Stimulated activated CD4-positive, alpha-beta T cell treated with anti-CD3 and anti-CD28 coated beads, Interleukin-1b, Interleukin-23, amount 100 ng/mL, for 48 hours (primary cell): ENCODE measurements around the gene SUSD6.
"Not testable (repeated sequence)": the region's sequence is repeated elsewhere in the genome, so short reads cannot be mapped to it uniquely, and the experiment has no call there.

Experiments used
- DNase-seq: peaks from one replicate; pipeline ENCODE4 v3.0.0-alpha.2; 2020

The SUSD6 gene

DNA sequence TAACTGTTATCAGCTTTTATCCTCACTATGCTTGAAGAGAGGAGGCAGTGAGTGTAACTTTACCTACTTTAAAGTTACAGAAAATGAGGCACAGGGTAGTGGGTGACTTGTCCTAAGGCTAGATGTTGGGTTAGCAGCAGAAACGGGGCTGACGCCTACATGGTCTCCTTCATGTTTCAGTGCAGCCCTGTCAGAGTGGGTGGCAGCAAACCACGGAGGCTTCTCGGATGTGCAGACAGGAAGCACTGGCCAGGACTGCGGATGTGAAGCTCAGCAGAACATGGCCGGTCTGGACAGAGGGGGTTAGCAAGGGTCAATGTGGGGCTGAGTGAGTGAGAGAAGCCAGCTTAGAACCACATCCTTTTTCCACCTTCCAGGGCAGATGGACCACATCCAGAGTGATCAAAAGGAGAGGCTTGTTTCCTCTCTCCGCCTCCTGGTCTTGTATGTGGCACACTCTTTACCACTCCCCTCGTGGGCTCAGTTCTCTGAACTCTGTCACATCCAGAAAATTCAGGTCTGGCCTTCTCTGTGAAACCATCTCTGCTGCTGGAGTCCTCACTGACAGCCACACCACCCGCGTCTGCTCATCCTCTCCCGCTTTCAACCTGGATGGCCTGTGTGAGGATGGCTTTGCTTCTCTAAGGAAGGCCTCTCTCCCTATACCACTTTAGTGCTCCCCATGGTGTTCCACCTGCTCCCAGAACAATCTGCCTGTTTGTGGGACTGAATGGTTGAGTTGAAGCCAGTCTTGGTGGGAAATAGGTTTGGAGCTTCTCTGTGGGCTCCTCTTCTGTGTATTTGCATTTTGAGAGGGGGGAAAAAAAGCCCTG is 14.1 kb downstream of the SUSD6 start:
- DNase-seq: peak; percentile 85

DNA sequence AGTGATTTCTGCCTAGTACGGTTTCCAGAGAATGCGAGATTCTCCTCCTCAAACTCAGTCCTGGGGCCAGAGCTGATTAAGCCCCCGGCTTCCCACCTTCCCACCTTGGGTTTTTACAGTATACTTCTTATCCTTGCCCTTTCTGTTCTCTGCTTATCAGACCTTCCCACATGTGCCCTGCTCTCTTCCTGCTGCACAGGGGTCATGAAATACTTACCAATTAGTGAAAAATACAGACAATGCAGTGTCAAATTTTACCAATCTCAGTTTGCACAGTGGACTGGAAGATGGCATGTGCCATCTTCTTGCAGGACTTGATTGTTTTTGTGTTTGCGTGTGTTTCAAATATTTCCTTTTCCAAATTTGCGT is 14.7 kb downstream of the SUSD6 start:
- no peak for DNase-seq

DNA sequence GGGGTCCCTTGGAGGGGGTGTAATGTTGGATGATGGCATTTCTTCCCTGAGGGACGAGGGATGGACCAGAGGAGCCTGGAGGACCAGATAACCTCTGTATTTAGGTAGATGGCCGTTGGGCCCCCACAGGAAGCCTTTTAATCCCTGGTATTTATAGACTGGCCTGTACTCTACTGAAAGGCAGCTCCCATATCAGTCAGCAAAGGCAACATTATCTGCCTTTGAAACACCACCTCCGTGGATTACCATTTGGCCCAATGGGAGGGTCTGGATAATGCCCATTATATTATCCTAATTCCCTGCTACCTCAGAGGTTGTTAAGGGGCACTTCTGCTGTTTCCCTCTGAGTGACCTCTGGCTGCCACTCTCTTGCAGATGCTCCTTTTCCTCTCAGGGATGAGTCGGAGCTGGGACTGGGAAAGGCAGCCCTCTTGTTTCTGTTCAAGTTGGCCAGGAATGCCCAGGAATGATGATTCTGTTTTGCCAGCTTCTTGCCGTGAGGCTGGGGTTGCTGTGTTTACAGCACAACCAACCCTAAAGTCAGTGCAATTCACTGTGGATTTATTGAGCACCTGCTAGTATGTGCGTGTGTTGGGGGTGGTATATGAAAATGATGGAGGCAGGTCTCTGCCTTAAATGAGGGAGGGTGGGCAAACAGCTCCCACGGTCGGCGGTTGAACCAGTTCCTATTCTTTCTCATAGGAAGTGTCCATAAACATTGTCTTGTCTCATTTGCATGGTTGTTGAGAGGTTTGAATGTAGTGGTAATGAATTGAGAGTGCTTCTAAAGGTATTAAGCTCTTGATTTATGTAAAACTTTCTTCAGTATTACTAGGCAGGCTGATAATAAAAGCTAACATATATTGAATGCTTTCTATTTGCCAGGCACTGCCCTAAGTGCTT is 18.1 kb downstream of the SUSD6 start:
- DNase-seq: no peak

DNA sequence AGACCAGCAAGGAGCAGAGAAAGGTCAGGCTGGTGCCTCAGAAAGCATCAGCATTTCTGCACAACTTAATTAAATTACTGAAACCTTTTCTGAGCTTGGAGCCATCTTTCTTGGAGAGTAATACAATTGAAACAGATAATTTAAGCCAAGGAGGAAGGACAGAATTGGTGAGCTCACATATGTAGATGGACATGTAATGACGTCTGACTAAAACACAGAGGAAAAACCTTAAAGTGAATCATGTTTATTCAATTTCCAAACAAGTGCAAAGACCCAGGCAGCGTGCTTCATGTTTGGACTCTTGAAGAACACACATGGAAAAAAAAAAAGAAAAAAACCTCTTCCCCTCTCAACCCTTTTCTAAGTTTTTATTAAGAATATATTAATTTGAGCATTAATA is 19.0 kb downstream of the SUSD6 start:
- no peak for DNase-seq

DNA sequence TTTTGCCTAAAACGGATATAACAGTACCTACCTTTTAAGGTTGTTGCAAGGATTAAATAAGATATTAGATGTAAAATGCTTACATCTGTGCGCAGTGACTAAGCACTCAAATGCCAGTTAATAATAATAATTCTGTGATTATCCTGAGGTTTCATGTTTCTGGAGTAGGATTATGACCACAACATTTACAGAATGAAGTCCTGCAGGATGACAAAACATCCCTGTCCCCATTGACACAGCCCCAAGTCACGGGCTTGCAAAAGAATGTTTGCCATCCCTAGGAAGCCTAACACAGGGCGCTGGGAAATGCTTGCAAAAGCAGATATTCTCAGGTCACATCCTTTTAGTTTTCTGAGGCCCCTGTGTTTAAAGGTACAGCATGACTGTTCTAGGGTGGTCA is 20.1 kb downstream of the SUSD6 start:
- DNase-seq: no peak

DNA sequence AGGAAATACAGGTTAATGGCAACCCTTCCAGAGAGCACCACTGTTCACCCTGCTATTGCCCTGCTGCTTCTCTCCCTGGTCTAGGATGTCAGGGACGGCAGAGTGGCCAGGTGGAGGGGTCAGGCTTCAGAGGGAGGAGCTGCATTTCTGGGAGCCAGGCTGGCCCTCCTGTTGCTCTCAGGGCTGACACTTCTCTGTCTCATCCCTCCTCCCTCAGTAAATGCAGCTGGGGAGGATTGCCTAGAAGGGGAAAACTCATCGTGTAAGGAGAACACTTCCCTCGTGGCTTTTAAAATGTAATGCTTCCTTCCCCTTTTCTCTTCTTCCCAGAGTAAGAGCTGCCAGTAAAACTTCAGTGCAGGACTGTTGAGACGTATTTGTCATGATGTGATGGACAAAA is 20.8 kb downstream of the SUSD6 start:
- no peak for DNase-seq

DNA sequence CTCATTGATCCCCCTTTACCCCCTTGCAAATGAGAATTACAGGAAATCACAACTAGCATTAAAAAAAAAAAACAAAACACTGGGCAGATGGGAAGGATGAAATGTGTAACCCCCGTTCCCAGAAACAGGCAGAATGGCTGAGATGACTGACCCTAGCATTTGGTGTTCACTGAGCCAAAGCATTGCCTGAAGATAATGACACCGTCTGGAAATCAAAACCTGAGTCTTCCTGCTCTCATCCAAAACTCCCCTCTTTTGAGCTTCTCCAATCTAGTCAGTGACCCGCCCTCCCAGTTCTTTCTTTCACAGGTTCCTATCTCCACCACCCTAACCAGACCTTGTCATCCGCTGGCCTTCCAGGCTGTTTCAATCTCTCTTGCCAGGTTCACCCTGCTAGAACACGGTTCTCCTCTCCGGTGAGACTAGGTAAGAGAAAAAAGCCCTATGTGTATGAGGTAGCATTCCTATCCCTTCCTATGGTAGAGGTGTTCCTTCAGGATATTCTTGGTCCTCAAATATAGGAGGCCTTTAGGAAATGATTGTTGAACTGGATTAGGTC is 21.3 kb downstream of the SUSD6 start:
- no peak for DNase-seq

DNA sequence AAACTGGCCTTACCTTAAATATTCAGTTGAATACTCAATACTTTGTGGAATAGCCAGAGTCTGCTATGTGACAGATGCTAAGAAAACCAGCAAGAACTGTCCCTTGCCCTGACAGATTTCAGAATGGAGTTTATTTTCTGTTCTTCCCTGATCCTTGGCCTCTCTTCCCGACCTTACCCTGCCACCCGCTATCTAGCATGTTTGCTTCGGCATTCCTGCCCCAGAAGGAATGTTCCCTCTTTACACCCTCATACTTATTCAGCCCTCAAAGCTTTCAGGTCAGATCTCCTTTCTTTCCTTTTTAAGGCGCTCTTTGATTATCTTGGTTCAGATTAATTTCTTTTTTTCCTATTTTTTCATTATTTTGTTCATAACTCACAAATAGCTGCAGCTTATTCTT is 21.8 kb downstream of the SUSD6 start:
- no peak for DNase-seq

DNA sequence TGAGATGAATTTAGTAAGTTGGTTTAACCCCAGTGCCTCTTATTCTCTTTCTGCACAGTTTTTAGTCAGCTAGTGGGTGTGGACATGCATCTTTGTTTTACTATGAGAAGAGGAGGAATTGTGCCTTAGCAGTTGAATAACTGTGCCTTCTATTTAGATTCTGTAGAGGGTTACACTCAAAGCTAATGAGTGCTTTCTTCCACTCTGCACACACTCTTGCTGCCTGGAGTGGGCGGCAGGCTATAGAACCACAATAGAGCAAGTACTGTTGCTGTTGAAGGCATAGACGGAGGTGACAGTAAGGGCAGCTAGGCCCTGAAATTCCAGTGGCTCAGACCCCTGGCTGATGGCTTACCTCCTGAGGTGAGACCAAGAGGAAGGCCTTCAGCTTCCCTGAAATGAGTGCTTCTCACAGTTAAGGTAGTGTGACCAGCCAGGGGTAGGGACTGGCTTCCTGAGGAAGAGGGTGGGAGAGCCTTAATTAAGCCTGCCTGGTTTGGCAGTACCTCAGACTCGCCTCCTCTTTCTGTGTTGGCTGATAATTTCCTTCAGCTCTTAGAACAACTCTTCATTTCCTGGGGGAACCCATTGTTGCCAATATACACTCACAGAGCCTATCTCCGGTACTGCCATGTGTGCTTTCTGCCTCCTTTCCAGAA is 24.7 kb downstream of the SUSD6 start:
- peak; percentile 75 for DNase-seq

DNA sequence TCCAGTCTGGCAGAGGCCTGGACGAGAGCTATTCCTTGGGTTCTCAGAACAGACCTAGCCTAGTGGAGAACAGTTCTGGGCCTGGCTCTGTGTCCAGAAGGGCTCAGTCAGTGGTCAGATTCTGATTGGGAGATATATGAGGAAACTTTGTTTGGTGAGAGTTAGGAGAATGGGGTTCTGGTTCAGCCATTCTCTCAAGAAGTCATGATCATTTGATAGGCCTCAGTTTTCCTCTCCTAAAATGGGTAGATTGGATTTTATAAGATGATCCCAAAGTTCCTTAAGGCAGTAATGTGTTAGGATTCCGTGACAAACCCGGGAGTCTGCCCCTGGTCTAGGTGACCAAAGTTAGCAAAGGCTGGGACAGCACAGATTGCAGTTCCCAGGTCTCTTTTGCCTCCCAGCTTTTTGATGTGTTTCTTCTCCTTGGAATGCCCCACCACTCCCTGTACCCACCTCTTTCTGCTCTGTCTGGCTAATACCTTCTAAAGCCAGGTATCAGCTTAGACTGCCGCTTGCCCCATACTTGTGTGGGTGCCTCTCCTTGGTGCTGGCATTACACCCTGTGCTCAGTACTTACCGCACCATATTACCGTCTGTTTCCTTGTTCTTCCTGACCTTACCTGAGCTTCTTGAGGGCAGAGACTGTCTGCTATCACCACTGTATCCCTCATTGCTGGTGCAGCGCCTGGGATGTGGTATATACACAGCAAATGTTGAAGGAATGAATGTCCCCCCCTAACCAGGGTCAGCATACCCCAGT is 25.5 kb downstream of the SUSD6 start:
- no peak for DNase-seq

DNA sequence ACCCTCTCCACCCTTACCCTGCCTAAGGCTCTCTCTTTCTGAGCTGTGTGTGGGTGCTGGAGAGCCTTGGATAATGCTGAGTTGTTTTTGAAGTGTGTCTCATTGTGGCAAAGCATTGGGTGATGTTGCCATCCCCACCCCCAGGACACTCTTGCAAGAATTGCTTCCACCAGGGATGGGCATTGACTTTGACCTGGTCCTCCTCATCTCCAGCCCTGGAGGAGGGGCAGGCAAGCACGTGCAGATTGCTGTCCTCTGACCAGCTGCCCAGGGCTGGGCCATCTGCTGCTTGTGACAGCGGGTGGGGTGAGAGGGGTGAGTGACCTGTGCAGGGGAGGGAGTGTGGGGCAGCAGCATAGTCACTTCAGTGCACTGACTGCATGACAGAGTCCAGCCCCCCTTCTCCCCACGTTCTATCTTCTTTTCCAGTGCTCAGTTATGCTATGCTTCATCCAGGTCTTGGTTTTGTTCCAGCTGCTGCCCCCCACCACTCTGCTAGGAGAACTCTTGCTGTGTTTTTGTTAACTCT is 26.2 kb downstream of the SUSD6 start:
- DNase-seq: no peak

DNA sequence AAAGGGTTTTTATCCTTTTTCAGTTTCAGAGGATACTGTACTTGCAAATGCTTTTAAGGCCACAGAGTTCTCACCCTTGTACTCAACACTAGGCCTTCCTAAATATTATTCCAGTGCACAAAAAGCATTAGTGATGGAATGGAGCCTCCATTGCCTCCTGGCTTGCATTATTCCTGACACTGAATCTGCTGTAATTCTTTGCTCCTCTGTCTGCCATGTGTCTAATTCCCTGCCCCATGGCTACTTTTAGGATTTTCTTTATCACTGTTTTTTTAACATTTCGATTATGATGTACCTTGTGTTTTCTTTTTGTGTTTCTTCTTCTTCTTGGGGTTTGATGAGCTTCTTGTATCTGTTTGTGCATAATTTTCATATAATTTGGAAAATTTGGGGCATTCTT is 29.5 kb downstream of the SUSD6 start:
- no peak for DNase-seq

DNA sequence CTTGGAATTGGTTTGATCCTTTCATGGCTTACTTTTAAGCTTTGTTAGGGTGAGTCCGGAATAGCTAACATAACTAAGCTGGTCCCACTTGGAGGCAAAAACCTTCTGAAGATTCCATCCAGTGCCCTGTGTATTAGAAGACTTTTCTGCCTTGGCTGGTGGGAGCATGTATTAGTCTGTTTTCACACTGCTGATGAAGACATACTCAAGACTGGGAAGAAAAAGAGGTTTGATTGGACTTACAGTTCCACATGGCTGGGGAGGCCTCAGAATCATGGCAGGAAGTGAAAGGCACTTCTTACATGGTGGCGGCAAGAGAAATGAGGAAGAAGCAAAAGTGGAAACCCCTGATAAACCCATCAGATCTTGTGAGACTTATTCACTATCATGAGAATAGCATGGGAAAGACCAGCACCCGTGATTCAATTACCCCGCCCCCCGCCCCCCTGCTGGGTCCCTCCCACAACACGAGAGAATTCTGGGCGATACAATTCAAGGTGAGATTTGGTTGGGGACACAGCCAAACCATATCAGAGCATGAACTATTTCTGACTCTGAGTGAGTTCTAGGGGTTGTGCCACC is 30.9 kb downstream of the SUSD6 start:
- DNase-seq: peak; percentile 32

DNA sequence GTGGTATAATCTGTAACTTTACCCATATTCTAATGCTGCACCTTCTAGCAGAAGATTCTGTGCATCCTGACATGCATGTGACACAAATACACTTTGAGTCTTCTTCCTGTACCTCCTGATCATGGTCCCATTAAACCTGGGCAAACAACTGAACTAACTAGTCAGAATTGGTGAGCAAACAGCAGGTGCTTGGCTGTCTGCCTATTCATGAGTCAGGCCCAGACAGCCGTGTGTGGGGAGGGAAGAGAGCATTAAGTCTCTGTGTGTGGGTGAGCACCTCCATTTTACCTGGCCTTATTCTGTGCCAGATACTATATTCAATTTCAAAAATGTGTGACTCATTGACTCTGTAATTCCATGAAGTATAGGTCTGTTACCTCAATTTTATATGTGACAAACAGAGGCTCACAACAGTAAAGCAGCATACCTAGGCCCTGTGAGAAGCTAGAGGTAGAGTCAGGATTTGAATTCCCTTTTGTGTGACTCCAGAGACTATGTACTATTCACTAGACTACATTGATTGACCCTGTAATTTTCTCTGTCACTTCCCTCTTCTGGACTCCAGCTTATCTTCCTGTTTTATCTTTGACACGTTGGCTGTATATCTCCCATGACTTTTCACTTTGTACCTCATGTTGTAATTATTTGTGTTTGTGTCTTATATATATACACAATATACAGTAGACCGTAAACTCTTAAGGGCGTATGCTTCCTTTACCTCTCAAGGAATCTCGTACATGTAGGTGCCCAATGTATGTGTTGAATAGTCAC is 32.2 kb downstream of the SUSD6 start:
- peak; percentile 85 for DNase-seq

DNA sequence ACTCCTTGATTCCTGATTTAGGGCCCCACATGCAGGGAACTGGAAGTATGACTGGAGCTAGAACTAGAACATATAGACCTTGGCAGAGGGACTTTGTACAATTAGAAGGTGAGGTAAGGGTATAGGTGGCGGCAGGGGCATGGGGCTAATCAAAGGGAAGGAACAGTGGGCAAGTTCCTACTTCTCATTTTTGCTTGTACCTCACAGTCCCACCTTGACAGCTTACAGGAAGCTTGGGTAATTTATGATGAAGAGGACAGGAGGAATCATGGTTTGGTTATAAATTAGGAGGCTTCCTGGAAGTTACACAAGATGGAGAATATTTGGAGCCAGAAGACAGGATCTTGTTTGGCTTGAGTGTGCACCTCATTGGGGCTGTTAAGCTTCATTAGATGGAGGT is 33.4 kb downstream of the SUSD6 start:
- no peak for DNase-seq

DNA sequence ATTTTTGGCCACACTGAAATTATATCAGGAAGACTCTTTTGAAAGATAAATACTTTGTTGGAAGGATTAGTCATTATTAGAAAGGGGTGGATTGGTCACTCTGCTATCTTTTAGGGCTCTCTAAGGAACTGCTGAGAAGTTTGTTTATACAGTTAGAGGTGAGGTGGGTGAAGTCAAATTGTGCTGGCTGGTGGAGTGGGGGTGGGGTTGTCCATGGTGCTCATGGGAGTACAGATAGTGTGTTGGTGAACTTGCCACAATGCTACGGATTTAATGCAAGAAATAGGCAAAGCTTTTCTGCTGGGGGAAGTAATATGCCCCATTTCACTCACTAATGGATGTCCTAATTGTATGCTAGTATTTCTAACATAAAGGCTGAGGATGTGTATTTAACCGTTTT is 35.8 kb downstream of the SUSD6 start:
- no peak for DNase-seq

DNA sequence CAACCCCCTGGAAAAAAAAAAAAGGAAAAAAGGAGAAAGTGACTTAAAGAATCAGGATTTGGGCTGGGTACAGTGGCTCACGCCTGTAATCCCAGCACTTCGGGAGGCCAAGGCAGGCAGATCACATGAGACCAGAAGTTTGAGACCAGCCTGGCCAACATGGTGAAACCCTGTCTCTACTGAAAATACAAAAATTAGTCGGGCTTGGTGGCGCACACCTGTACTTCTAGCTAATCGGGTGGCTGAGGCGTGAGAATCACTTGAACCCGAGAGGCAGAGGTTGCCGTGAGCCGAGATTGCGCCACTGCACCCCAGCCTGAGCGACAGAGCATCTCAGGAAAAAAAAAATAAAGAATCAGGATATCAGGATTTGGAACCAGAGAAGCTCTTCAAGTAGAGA is 36.2 kb downstream of the SUSD6 start:
- DNase-seq: not testable (repeated sequence)

DNA sequence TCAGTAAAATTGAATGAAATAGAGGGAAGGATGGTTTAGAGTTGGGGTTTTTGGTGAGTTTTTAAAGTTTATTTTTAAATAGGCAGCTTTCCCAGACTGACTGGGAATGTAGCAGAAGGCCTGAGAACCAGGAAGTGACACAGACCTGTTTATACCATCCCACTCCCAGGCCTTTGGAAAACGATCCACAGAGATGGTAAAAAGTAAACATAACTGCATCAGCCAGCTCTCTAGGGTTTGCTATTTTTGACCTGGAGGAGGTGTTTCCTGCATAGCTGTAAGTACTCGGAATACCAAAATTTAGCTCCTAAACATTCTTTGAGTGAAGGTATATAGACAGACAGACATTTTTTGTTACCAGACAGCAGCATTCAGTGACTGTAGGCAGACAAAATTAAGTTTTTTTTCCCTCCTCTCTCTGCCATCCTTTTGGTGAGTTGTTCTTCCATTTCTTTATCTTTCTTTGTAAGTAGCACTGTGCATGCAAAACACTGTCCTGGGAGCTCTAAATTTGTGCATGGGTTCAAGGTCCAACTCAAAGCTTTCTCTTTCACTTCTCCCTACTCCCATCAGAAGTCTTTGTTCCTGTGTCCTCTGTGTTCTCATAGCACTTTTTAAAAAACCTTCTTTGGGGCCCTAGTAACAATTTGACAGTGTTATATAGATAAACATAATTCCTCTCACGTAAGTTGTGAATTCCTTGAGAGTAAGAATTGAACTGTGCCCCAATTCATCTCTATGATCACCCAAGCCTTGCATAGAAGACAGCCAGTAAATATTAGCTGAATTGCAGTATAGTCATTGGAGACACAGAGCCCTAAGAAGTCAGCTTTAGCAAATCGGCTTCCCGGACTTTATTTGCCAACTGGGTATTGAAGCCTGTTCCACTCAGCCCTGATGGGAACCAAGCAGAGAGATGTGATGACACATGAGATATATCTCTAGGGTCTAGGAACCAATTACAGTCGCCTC is 37.4 kb downstream of the SUSD6 start:
- DNase-seq: no peak

DNA sequence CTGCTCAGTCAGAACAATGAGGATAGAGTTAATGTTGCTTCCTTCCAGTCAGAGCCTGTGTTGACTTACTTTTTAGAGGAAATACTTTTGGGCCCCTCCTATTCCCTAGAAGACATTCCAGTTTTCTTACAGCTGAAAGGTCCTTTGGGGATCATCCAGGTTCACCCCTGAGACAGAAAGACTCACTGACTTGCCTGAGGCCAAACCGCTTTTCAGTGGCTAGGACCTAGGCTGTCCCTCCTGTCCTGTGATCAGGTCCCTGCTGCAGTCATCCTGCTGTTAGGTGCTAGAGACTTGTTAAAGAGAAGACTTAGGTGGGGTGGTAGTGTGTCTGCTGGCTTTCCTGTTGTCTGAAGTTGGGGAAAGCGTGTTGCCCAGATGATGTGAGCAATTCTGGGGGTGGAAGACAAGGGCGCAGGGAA is 39.6 kb downstream of the SUSD6 start:
- no peak for DNase-seq

DNA sequence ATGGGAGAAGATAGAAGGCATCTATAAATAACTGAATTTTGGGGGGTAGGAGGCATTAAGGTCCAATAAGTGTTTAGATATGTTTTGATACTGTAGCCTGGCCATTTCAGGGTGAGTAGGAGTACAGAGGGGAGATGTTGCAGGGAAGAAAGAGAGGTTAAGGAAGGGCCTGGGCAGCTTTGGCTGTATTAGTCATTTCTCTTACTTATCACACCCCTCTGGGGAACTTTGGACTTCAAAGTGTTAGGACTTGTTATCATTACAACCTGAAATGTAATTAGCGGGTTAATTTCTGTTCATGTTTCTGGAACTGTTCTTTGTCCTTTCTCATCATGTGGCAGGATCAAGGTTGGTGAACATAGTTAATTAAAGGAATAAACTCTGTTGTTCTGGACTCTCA is 40.3 kb downstream of the SUSD6 start:
- no peak for DNase-seq
